Kidney tubule cell (primary cell): ENCODE measurements around the gene VPS13C.

ENCODE experiments used
- DNase-seq: peaks from one replicate; pipeline ENCODE4 v3.0.0-alpha.2; 2018; ENCODE audit warnings: low spot score

The VPS13C gene

GRCh38 chr15:61819386-61819785 lies 240.9 kb downstream of the VPS13C start:
- no peak for DNase-seq

- no peak for DNase-seq
These were observed 241.4 kb downstream of the VPS13C start for GRCh38 chr15:61818801-61819200.

GRCh38 chr15:61816856-61817255 lies 243.4 kb downstream of the VPS13C start:
- DNase-seq = no peak

- DNase-seq = no peak
These were observed 244.7 kb downstream of the VPS13C start for GRCh38 chr15:61815356-61816083.

GRCh38 chr15:61812476-61812875 lies 247.8 kb downstream of the VPS13C start:
- DNase-seq = no peak

- DNase-seq = no peak
These were observed 248.3 kb downstream of the VPS13C start for GRCh38 chr15:61811952-61812351.

- DNase-seq = no peak
These were observed 251.0 kb downstream of the VPS13C start for GRCh38 chr15:61809216-61809615.

GRCh38 chr15:61807281-61807929 lies 252.8 kb downstream of the VPS13C start:
- no peak for DNase-seq
